BE2C (cell line): ENCODE data around the gene STK39.

ENCODE experiments used
- DNase-seq: peaks from one replicate; pipeline ENCODE4 v3.0.0-alpha.2; 2020
- H3K27me3 ChIP-seq: fragments of 250-450 bp; sonication (Bioruptor Pico); 2 replicates; pipeline ENCODE4 v1.5.1; 2020; ENCODE audit warnings: mild to moderate bottlenecking
- H3K36me3 ChIP-seq: fragments of 250-450 bp; sonication (Bioruptor Pico); 2 replicates; pipeline ENCODE4 v1.5.1; 2020; ENCODE audit warnings: mild to moderate bottlenecking
- H3K4me1 ChIP-seq: fragments of 250-450 bp; sonication (Bioruptor Pico); 2 replicates; pipeline ENCODE4 v1.5.1; 2020
- H3K4me3 ChIP-seq: 2 replicates; pipeline ENCODE4 v1.5.1; 2011; ENCODE audit warnings: low read depth, low read length
- H3K9me3 ChIP-seq: fragments of 250-450 bp; sonication (Bioruptor Pico); 2 replicates; pipeline ENCODE4 v1.5.1; 2020
- TF ChIP-seq, protein P1 (sequence below): IDR thresholded peaks from 2 replicates; pipeline ENCODE4 v1.5.1; 2012; ENCODE audit warnings: mild to moderate bottlenecking, low read depth, low read length

STK39 gene

DNA sequence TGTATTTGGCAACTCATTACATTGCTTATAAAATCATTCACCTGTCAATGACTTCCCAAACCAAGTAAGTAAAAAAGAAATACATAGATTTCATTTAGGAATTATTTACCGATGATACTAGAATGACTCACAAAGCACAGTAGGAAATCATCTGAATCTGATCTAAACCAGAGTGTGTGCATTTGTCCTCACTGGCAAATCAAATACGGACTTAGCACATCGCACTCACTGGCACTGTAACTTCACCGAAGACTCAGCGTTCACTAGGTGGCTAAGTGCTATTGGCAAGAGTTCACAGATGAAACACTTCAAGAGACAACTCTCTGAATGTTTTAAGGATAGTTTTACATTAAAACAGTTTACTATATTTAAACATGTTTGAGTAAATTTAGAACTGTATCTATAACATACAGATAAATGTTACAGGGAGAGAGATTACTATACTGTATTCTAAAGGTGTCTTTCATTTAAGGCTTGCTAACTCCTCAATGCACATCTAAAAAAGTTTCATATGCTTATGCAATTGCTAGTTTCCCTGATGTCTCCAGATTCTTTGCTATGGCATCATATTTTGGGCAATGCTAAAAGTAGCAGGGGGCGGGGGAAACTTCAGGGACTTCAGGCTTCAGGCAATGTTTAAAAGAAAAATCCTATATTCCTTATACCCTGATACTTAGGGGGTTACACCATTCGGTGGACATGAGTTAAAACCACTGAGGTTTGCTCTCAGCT lies 48.8 kb downstream of the STK39 start:
- H3K9me3 ChIP-seq = no peaks in the 10 kb centered on the region
- H3K36me3 ChIP-seq = no peaks in the 10 kb centered on the region
- TF ChIP-seq, protein P1, sequence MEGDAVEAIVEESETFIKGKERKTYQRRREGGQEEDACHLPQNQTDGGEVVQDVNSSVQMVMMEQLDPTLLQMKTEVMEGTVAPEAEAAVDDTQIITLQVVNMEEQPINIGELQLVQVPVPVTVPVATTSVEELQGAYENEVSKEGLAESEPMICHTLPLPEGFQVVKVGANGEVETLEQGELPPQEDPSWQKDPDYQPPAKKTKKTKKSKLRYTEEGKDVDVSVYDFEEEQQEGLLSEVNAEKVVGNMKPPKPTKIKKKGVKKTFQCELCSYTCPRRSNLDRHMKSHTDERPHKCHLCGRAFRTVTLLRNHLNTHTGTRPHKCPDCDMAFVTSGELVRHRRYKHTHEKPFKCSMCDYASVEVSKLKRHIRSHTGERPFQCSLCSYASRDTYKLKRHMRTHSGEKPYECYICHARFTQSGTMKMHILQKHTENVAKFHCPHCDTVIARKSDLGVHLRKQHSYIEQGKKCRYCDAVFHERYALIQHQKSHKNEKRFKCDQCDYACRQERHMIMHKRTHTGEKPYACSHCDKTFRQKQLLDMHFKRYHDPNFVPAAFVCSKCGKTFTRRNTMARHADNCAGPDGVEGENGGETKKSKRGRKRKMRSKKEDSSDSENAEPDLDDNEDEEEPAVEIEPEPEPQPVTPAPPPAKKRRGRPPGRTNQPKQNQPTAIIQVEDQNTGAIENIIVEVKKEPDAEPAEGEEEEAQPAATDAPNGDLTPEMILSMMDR = no peak
- no peaks in the 10 kb centered on the region for H3K27me3 ChIP-seq
- no peak for DNase-seq
- no peaks in the 10 kb centered on the region for H3K4me1 ChIP-seq
- no peak overlapping the region for H3K4me3 ChIP-seq

GRCh38 chr2:168196764-168197180 lies 50.6 kb downstream of the STK39 start:
- Histone ChIP-seq H3K4me1 (no peaks in the 10 kb centered on the region), H3K4me3 (no peak overlapping the region), H3K27me3 (no peaks in the 10 kb centered on the region), H3K9me3 (no peaks in the 10 kb centered on the region), H3K36me3 (no peaks in the 10 kb centered on the region)
- TF ChIP-seq, protein P1 = no peak
- no peak for DNase-seq

- TF ChIP-seq, protein P1 = no peak
Measured at GRCh38 chr2:168194784-168195522, 52.4 kb downstream of the STK39 start.

GRCh38 chr2:168192839-168193616 lies 54.4 kb downstream of the STK39 start:
- TF ChIP-seq, protein P1 = no peak
- Histone ChIP-seq H3K9me3 (no peaks in the 10 kb centered on the region), H3K27me3 (no peaks in the 10 kb centered on the region), H3K36me3 (no peaks in the 10 kb centered on the region), H3K4me3 (no peak overlapping the region), H3K4me1 (no peaks in the 10 kb centered on the region; the same call in 1 of the 2 replicates)
- no peak for DNase-seq

More at GRCh38 chr2:168194784-168195522, 52.4 kb downstream of the STK39 start:
- H3K9me3 ChIP-seq = no peaks in the 10 kb centered on the region
- H3K27me3 ChIP-seq = no peaks in the 10 kb centered on the region
- no peak for DNase-seq
- H3K4me3 ChIP-seq = no peak overlapping the region
- no peaks in the 10 kb centered on the region for H3K4me1 ChIP-seq
- no peaks in the 10 kb centered on the region for H3K36me3 ChIP-seq

DNA sequence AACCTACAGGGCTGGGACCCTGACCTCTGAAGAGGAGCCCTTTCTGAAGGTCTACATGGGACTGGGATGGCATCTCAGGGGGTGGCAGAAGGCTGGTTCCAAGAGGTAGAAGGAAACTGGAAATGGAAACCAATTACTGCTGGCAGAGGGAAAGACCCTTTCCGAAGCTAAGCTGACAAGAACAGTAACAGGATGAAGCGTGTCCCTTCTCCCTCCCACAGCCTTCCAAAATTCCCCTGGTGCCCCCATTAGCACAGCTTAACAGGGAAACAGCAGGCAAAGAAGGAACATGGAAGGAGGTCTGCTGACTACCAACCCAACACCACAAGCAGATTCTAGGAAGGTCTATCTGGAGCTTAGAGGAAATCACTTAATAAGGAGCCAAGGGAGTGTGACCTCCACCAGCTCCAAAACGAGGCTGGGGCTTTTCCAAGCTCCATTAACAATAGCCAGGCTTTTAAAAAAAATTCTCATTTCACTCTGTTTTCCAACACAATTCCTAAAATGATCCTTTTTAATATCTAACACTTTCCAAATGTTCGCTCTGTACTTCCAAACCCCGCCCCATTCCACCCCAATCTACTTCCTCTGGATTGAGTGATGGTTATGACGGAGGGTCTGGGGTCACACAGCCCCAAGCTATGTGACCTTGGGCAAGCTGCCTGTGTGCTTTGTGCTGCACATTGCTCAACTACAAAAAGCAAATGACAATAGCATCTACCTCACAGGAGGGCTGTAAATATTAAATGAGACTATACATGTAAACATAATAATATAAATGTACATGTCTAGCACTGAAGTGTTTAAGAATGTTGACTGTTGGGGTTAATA lies 55.2 kb downstream of the STK39 start:
- DNase-seq = no peak
- Histone ChIP-seq H3K36me3 (no peaks in the 10 kb centered on the region), H3K4me3 (no peak overlapping the region), H3K9me3 (no peaks in the 10 kb centered on the region), H3K4me1 (no peaks in the 10 kb centered on the region; the same call in 1 of the 2 replicates), H3K27me3 (no peaks in the 10 kb centered on the region)
- TF ChIP-seq, protein P1 = no peak
